IMR-90 (cell line): ENCODE results near the gene PGS1. TPM values are rescaled to one million over a fixed set of nuclear protein-coding genes. Genes with fewer than 3 reads are reported as not detected.

Experiments used
- ATAC-seq: fragments of 200-7000 bp; cut with Tn5 transposase; 2 replicates; pipeline ENCODE4 v1.9.1; 2020; ENCODE audit warnings: low read depth, mild to moderate bottlenecking, moderate library complexity
- BruUV-seq: library from RNA; stranded (reverse); fragments of 400-500 nt; replicated peaks from 2 replicates; lab custom pipeline; 2021; lab: Mats Ljungman, UMichigan
- CTCF ChIA-PET: fragments of 300-600 bp; formaldehyde crosslinking; extraction: SDS; loops from one replicate; lab custom pipeline; 2021; ENCODE audit warnings: antibody characterized with exemption; lab: Yijun Ruan, JAX
- POLR2A ChIA-PET: fragments of 300-600 bp; sonication (Branson Sonifier 250); formaldehyde crosslinking; loops from one replicate; lab custom pipeline; 2022; ENCODE audit warnings: antibody characterized with exemption; ENCODE audit not compliant: unreplicated experiment; lab: Charles Lee
- DNase-seq: peaks from one replicate; pipeline ENCODE4 v3.0.0; 2013
- H2AFZ ChIP-seq: replicated peaks from 2 replicates; pipeline ENCODE3; 2013; ENCODE audit warnings: low read length, mild to moderate bottlenecking; ENCODE audit not compliant: poor library complexity
- H2AK5ac ChIP-seq: 2 replicates; pipeline ENCODE4 v1.6.1; 2013; ENCODE audit warnings: low read depth, low read length, inconsistent platforms
- H2AK9ac ChIP-seq: replicated peaks from 2 replicates; pipeline ENCODE3; 2013; ENCODE audit warnings: mild to moderate bottlenecking, low read depth, low read length, moderate library complexity; ENCODE audit not compliant: poor library complexity
- H2BK120ac ChIP-seq: 2 replicates; pipeline ENCODE4 v1.6.1; 2013; ENCODE audit warnings: low read depth, low read length, inconsistent platforms
- H2BK15ac ChIP-seq: 3 replicates; pipeline ENCODE4 v1.6.1; 2013; ENCODE audit warnings: low read depth, low read length, inconsistent platforms
- H2BK20ac ChIP-seq: 2 replicates; pipeline ENCODE4 v1.6.1; 2013; ENCODE audit warnings: low read depth, mild to moderate bottlenecking, inconsistent platforms, low read length, moderate library complexity
- H2BK5ac ChIP-seq: 2 replicates; pipeline ENCODE4 v1.6.1; 2013; ENCODE audit warnings: mild to moderate bottlenecking, low read depth, low read length, inconsistent platforms; ENCODE audit not compliant: poor library complexity, severe bottlenecking
- H3K14ac ChIP-seq: replicated peaks from 2 replicates; pipeline ENCODE4 v1.6.1; 2013; ENCODE audit warnings: low read depth, low read length, inconsistent platforms
- H3K18ac ChIP-seq: 2 replicates; pipeline ENCODE4 v1.6.1; 2013; ENCODE audit warnings: low read depth, low read length, control low read depth
- H3K23ac ChIP-seq: 2 replicates; pipeline ENCODE4 v1.6.1; 2013; ENCODE audit warnings: low read depth, low read length, inconsistent platforms
- H3K27ac ChIP-seq: 2 replicates; pipeline ENCODE4 v1.5.1; 2013; ENCODE audit warnings: mild to moderate bottlenecking, control low read depth, low read length; ENCODE audit not compliant: insufficient read depth
- H3K27me3 ChIP-seq: 2 replicates; pipeline ENCODE4 v1.6.1; 2013; ENCODE audit warnings: low read length; ENCODE audit not compliant: control insufficient read depth, insufficient read depth
- H3K36me3 ChIP-seq: 2 replicates; pipeline ENCODE4 v1.6.1; 2013; ENCODE audit warnings: low read length, mixed read lengths; ENCODE audit not compliant: control insufficient read depth, insufficient read depth
- H3K4ac ChIP-seq: 2 replicates; pipeline ENCODE4 v1.6.1; 2013; ENCODE audit warnings: low read depth, low read length, inconsistent platforms
- H3K4me1 ChIP-seq: 2 replicates; pipeline ENCODE4 v1.6.1; 2013; ENCODE audit warnings: low read length, mixed read lengths; ENCODE audit not compliant: control insufficient read depth, insufficient read depth
- H3K4me2 ChIP-seq: 2 replicates; pipeline ENCODE4 v1.6.1; 2013; ENCODE audit warnings: low read depth, mild to moderate bottlenecking, control low read depth, low read length, moderate library complexity
- H3K4me3 ChIP-seq: 2 replicates; pipeline ENCODE4 v1.5.1; 2013; ENCODE audit warnings: low read depth, mild to moderate bottlenecking, control low read depth, low read length, moderate library complexity; ENCODE audit not compliant: insufficient read depth
- H3K56ac ChIP-seq: 2 replicates; pipeline ENCODE4 v1.6.1; 2013; ENCODE audit warnings: low read length, inconsistent platforms; ENCODE audit not compliant: insufficient read depth; ENCODE audit errors: extremely low read depth
- H3K79me1 ChIP-seq, 2 experiments: 2 replicates each; pipeline ENCODE4 v1.6.1; 2013; ENCODE audit warnings: low read length in 2 of 2, inconsistent platforms in 1 of 2, low read depth in 1 of 2
- H3K9ac ChIP-seq: 2 replicates; pipeline ENCODE4 v1.6.1; 2013; ENCODE audit warnings: low read depth, low read length, control low read depth
- H3K9me1 ChIP-seq: 2 replicates; pipeline ENCODE4 v1.6.1; 2013; ENCODE audit warnings: low read length, inconsistent platforms; ENCODE audit not compliant: insufficient read depth
- H3K9me3 ChIP-seq: 2 replicates; pipeline ENCODE4 v1.6.1; 2013; ENCODE audit warnings: low read length; ENCODE audit not compliant: control insufficient read depth, insufficient read depth
- H4K20me1 ChIP-seq: 2 replicates; pipeline ENCODE4 v1.6.1; 2013; ENCODE audit warnings: low read length, inconsistent platforms; ENCODE audit not compliant: insufficient read depth
- H4K5ac ChIP-seq: 2 replicates; pipeline ENCODE4 v1.6.1; 2013; ENCODE audit warnings: mild to moderate bottlenecking, low read depth, low read length, control low read depth
- H4K8ac ChIP-seq, 2 experiments: 2 replicates each; pipeline ENCODE4 v1.6.1; 2013; ENCODE audit warnings: low read depth in 2 of 2, low read length in 2 of 2, control low read depth in 1 of 2, inconsistent platforms in 1 of 2
- H4K91ac ChIP-seq: 2 replicates; pipeline ENCODE4 v1.6.1; 2013; ENCODE audit warnings: low read depth, low read length, inconsistent platforms; ENCODE audit not compliant: insufficient read depth
- CHD1 ChIP-seq: IDR thresholded peaks from 2 replicates; pipeline ENCODE4 v1.6.1; 2012; ENCODE audit warnings: low read depth, low read length, improper control_type of control experiment
- MAFK ChIP-seq: IDR thresholded peaks from 2 replicates; pipeline ENCODE4 v1.6.1; 2012; ENCODE audit warnings: low read depth, low read length, improper control_type of control experiment
- WGBS, 2 experiments: methylation state at CpG; one replicate each; pipeline versions ENCODE4 v1.1.5 to v1.1.7; 2013; ENCODE audit warnings: missing lambda C conversion rate in 2 of 2; ENCODE audit not compliant: insufficient read length in 1 of 2; ENCODE audit errors: extremely low coverage in 2 of 2; 5-methylcytosine and 5-hydroxymethylcytosine counted together
- dilution Hi-C: fragments of 300-500 bp; cut with HindIII; formaldehyde crosslinking; loops from one replicate; pipeline ENCODE4 v1.14.3; 2018; ENCODE audit warnings: low sequenced_read_pairs; ENCODE audit not compliant: unreplicated experiment
- in situ Hi-C: fragments of 300-500 bp; cut with MboI; formaldehyde crosslinking; loops from 3 replicates; pipeline ENCODE4 v1.14.3; 2019; ENCODE audit warnings: low sequenced_read_pairs, inconsistent platforms, mixed read lengths
- intact Hi-C: fragments of 100-400 bp; cut with micrococcal nuclease; formaldehyde crosslinking; loops from 2 replicates; pipeline ENCODE4 v1.10.0; 2022
- polyA plus RNA-seq, 3 experiments: library from polyadenylated mRNA; depleted of rRNA; stranded (reverse); fragments of >200 nt; gene quantifications; 2 replicates each; pipeline ENCODE4 v1.2.3, GENCODE V29; 2012; ENCODE audit warnings: low replicate concordance in 1 of 3
- total RNA-seq: library from RNA; depleted of rRNA; stranded (reverse); fragments of >200 nt; gene quantifications from 2 replicates; pipeline ENCODE4 v1.2.3, GENCODE V29; 2012

PGS1 gene
- total and polyA plus RNA-seq, 2 of the 4 experiments (the other 2 are of a cell fraction), result 18.5 to 43.2 TPM

DNA sequence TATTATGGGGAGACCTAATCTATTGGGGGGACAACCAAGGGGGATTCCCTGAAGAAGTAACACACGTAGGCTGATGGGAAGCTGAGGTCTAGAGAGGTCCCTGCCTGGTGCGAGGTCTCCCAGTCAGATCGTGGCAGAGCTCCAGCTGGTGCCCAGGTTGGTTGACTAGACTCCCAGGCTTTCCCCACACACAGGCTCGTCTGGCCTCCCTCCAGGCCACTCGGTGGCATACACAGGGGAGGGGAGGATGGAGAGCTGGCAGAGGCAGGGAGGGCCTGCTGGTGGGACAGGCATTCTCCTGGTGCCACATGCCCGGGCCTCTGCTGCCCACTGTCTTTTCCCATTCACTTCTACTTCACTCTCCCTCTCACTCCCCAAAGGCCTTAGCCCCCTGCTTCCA is 10.1 kb upstream of the PGS1 start:
- no peak overlapping the region for H4K5ac ChIP-seq
- dilution Hi-C loops (no loop called here), in situ Hi-C loops (no loop called here), intact Hi-C loops (no loop called here)
- no peak for DNase-seq
- H3K36me3 ChIP-seq, result no peaks in the 10 kb centered on the region
- H4K91ac ChIP-seq, result no peak overlapping the region
- no peak for TF ChIP-seq CHD1
- TF ChIP-seq MAFK, result no peak
- no peak overlapping the region for H2BK20ac ChIP-seq
- H4K20me1 ChIP-seq, result no peaks in the 10 kb centered on the region
- no peak overlapping the region for H2BK120ac ChIP-seq
- H2AFZ ChIP-seq, result no peak overlapping the region
- no peak overlapping the region for H3K4me2 ChIP-seq
- no peaks in the 10 kb centered on the region for H3K27me3 ChIP-seq
- no peaks in the 10 kb centered on the region for H3K9me3 ChIP-seq
- H2BK5ac ChIP-seq, result no peak overlapping the region
- no peaks in the 10 kb centered on the region for H3K9me1 ChIP-seq
- H3K56ac ChIP-seq, result no peak overlapping the region
- WGBS, 2 experiments, result no CpG with 5 or more reads among the region's 6 CpGs
- no peak overlapping the region for H3K9ac ChIP-seq
- no peak overlapping the region for H3K23ac ChIP-seq
- ATAC-seq, result no peak
- H3K4me1 ChIP-seq, result peaks cover 16% of the 10 kb centered on the region; the same call in 1 of the 2 replicates
- BruUV-seq, result no TSS peak
- peak overlapping the region; percentile 9 for H2AK9ac ChIP-seq
- ChIA-PET CTCF (no interaction called here), POLR2A (no interaction called here)
- no peak overlapping the region for H3K14ac ChIP-seq
- no peak overlapping the region for H3K18ac ChIP-seq
- H4K8ac ChIP-seq, result no peak overlapping the region
- no peak overlapping the region for H2BK15ac ChIP-seq
- peak overlapping the region; percentile 61; the same call in 1 of the 2 replicates for H2AK5ac ChIP-seq
- no peak overlapping the region for H3K4ac ChIP-seq
- no peak overlapping the region for H3K27ac ChIP-seq
- H3K79me1 ChIP-seq, result no peaks in the 10 kb centered on the region
- no peak overlapping the region for H3K4me3 ChIP-seq
